Measurements from ENCODE around the gene MGAT3. TPM values are rescaled to one million over a fixed set of nuclear protein-coding genes. Genes with fewer than 3 reads are reported as not detected.

Gene MGAT3
- total RNA-seq, 1 experiment from 2014 or later: 5.0 TPM

DNA sequence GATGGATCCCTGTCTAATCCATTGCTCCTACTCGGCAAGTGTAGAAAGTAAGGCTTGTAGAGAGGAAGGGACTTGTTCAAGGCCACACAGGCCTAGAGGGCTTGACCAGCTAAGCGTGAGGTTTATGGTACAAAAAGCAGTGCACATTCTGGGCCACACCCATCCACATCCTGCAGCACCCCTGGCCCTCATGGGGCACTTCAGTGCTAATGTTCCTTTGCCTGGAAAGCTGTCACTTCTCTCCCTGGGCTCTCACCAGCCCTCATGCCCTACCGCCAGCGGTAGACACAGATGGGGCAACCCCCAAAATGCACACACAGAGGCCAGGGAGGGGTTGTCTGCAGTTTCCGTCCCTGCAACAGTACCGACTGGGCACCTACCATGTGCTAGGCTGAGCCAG, 7.1 kb upstream of the MGAT3 start:
- Mint-ChIP-seq H3K27me3 (ENCODE audit: low read depth) (peaks cover 30% of the 10 kb centered on the region), H3K4me1 (peaks cover 23 to 36% of the 10 kb centered on the region in 2 experiments), H3K9me3 (no peaks in the 10 kb centered on the region), H3K27ac (no peak overlapping the region), H3K36me3 (ENCODE audit: insufficient read depth in 1 of 3, low read depth in 3 of 3) (no peaks in the 10 kb centered on the region), H3K4me3 (no peak overlapping the region)
- TF ChIP-seq, protein P1, sequence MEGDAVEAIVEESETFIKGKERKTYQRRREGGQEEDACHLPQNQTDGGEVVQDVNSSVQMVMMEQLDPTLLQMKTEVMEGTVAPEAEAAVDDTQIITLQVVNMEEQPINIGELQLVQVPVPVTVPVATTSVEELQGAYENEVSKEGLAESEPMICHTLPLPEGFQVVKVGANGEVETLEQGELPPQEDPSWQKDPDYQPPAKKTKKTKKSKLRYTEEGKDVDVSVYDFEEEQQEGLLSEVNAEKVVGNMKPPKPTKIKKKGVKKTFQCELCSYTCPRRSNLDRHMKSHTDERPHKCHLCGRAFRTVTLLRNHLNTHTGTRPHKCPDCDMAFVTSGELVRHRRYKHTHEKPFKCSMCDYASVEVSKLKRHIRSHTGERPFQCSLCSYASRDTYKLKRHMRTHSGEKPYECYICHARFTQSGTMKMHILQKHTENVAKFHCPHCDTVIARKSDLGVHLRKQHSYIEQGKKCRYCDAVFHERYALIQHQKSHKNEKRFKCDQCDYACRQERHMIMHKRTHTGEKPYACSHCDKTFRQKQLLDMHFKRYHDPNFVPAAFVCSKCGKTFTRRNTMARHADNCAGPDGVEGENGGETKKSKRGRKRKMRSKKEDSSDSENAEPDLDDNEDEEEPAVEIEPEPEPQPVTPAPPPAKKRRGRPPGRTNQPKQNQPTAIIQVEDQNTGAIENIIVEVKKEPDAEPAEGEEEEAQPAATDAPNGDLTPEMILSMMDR (conservative IDR thresholded peaks at IDR 0.05): no peak
- Histone ChIP-seq H2BK15ac (ENCODE audit: low read depth, low read length) (no peak overlapping the region), H2BK20ac (ENCODE audit: low read depth, low read length, poor library complexity, severe bottlenecking) (no peak overlapping the region), H3K4me2 (ENCODE audit: insufficient read depth, insufficient read length, low read length) (no peak overlapping the region), H3K4ac (ENCODE audit: low read depth, low read length) (no peak overlapping the region), H2BK5ac (ENCODE audit: insufficient read length, low read length) (no peak overlapping the region), H4K8ac (replicated peaks; ENCODE audit: insufficient read length, low read depth, low read length) (no peak overlapping the region), H3K9me3 (ENCODE audit: control insufficient read depth, low read depth, low read length) (no peaks in the 10 kb centered on the region), H3K9ac (ENCODE audit: extremely low read depth, insufficient read length, low read length) (no peak overlapping the region), H2AK5ac (ENCODE audit: insufficient read length, low read length) (no peak overlapping the region), H3K56ac (ENCODE audit: insufficient read length, low read depth, low read length) (no peak overlapping the region), H3K4me1 (ENCODE audit: insufficient read depth, low read length) (0 out of 2 replicates have a peak, but pooled peaks cover under 1% of the 10 kb centered on the region), H4K20me1 (ENCODE audit: control insufficient read depth, insufficient read depth, insufficient read length) (no peaks in the 10 kb centered on the region), H4K5ac (ENCODE audit: insufficient read length, low read depth, low read length) (no peak overlapping the region), H3K23me2 (ENCODE audit: insufficient read length, low read depth, low read length, poor library complexity, severe bottlenecking) (no peaks in the 10 kb centered on the region), H3T11ph (ENCODE audit: low read length) (no peak overlapping the region), H4K91ac (ENCODE audit: insufficient read length, low read depth, low read length) (no peak overlapping the region), H3K23ac (ENCODE audit: insufficient read length, low read depth, low read length) (no peak overlapping the region), H3K27me3 (ENCODE audit: insufficient read depth, low read length) (no peaks in the 10 kb centered on the region), H2BK120ac (ENCODE audit: low read depth, low read length, poor library complexity, severe bottlenecking) (no peak overlapping the region), H3K18ac (ENCODE audit: insufficient read length, low read depth, low read length) (no peak overlapping the region), H2AFZ (ENCODE audit: low read length) (no peak overlapping the region), H2BK12ac (ENCODE audit: insufficient read length, low read depth, low read length) (no peak overlapping the region), H3K27ac (ENCODE audit: insufficient read length, low read depth, low read length) (no peak overlapping the region), H3K79me1 (ENCODE audit: insufficient read depth, low read depth, low read length, poor library complexity, severe bottlenecking) (no peaks in the 10 kb centered on the region), H3K79me2 (ENCODE audit: insufficient read depth, low read length) (no peaks in the 10 kb centered on the region), H3K14ac (ENCODE audit: insufficient read depth, low read length) (no peak overlapping the region)
- DNase-seq: no peak
- no CpG with 5 or more reads among the region's 6 CpGs for WGBS (ENCODE audit: extremely low coverage, insufficient read length, low lambda C conversion rate)

Data from H9 (cell line).